ENCODE measurements around the gene SIX2.

Gene SIX2

GRCh38 chr2:44964752-44965236 lies 44.5 kb downstream of the SIX2 start:
- peak; percentile 66 for DNase-seq

DNA sequence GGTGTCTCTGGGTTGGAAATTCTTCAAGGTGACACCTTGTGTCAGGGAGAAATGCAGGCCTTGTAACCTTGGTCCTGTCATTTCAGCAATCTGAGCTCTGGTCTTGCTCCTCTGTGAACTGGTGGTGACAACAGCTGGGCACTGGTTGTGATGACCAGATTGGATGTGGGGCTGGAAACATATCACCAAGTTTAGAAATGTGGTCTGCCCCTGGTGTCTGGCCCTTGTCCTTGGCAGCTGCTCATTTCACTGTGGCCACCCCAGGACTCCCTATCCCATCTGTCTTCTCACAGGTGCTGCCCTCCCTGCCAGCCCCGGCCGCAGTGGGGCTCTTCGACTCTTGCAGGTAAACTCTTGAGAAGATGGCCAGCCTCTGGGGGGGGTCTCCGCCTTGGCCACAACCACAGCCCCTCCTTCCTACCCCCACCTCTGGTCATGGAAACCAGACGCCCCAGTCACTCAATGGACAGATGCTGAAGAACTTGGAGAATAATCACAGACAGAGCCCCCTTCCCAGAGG lies 47.0 kb downstream of the SIX2 start:
- no peak for DNase-seq

GRCh38 chr2:44960871-44961270 lies 48.4 kb downstream of the SIX2 start:
- DNase-seq = no peak

DNA sequence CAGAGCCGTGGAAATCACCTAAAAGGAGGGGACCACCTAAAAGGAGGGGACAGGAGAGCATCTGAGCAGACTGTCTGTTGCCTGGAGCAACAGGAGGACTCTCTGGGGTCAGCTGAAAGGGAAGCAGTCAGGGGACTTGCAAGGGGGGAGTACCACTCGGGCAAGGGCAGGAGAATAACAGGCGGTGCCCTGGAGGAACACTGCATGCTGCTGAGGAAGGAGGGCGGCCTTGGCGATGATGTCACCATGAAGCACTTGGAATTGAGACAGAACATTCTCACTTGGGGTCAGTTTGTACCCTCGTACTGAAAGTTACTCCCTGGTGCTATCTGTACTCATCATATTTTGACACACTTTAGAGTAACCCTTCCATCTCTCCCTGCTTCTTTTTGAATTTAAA lies 49.4 kb downstream of the SIX2 start:
- DNase-seq = no peak

DNA sequence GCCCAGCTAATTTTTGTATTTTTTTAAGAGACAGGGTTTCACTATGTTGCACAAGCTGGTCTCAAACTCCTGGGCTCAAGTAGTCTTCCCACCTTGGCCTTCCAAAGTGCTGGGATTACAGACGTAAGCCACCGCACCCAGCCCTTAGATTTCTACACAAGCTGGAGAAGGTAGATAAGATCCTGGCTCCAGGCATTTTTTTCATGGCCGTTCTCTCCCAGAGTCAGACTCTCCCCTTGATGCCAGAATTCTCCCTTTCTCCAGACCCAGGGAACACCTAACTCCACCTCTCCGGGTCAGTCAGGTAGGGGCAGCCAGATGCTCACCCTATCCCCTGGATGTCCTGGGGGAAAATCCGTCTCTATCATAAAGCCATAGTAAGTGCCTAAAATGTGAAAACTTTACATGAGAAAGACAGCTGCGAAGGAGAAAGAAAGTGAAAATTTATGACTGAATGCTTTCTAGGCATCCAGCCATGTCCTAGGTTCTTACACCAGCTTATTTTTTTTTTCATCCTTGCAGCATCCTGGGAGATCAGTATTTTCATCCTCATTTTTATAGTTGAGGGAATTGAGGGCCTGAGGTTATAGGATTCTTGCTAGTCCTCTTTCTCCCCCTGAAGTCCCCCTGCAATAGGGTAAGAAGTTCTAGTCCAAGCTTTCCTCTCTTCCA lies 51.5 kb downstream of the SIX2 start:
- no peak for DNase-seq

DNA sequence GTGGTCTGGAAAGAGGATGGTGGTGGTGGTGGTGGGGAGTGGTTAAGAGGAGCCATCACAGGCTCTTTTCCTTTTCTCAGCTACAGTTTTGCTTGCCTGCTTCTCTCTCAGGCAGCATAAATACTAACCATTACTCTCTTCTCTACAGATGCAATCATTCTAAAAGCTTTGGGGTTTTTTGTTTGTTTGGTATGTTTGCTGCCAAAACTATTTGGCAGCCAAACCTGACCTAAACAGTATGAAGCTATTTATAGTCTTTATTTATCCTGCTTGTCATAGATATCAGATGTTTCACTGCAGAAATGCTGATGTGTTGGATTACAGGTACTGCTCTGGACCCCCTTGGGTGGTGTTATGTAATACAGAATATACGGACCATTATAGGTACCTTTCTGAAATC lies 52.4 kb downstream of the SIX2 start:
- no peak for DNase-seq

DNA sequence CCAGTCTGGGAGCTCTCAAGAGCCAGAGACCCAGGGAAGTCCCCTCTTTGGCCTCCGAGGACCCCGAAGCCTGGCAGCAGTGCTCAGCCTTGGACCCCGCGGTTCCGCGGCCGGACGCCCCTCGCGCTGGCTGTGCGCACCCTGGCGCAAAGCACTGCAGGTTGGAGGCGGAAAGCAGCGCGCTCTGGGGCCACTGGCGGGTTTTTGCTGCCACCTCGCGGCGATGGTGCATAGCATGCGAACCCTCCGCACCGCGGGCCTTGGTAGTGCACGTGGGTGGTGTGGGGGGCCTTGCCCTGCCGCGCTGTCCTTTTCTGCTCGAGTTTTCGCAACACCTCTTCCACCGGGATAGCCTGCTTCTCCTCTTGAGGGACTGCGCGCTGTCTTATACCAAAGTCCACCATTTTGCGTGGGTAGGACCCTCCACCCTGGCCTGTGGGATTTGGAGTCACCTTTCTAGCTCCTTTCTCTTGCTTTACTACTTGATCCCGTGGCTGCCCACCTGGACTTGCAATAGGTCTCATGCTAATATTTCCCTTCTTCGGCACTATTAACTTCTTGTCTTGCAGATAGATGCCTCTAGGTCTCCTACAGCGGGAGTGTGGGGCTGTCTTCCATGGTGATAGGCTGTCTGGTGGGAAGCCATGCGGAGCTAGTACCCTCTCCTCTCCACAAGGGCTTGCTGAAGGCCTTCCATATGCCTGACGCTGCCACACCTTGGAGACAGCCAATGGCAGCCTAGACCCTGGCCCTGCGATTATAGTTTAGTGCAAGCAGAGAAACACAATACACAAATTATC lies 53.5 kb downstream of the SIX2 start:
- no peak for DNase-seq

All from NCI-H1417 treated with DMSO at 0.1 percent for 48 hours (cell line).